ENCODE results near the gene SLC22A23. TPM values are rescaled to one million over a fixed set of nuclear protein-coding genes. Genes with fewer than 3 reads are reported as not detected.

The SLC22A23 gene
- total RNA-seq, 1 experiment from 2014 or later = 6.8 TPM

DNA sequence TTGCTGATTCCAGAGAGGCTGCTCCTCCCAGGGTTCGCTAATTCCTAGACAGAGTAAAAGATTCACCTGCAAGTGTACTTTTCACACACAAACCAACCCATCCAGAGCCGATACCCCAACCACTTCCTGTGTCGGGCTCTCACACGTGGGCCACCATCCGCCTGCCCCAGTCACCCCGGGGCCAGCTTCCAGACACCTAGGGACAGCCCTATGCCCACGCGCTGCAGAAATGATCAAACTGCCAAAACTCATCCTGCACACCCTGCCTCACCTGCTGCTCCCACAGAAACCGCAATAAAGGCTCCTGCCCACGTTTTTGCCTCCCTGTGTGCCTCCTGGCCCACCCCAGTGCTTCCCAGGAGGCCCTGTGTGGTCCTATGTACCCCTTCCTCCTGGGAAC, 138.6 kb downstream of the SLC22A23 start:
- TF ChIP-seq, protein P1, sequence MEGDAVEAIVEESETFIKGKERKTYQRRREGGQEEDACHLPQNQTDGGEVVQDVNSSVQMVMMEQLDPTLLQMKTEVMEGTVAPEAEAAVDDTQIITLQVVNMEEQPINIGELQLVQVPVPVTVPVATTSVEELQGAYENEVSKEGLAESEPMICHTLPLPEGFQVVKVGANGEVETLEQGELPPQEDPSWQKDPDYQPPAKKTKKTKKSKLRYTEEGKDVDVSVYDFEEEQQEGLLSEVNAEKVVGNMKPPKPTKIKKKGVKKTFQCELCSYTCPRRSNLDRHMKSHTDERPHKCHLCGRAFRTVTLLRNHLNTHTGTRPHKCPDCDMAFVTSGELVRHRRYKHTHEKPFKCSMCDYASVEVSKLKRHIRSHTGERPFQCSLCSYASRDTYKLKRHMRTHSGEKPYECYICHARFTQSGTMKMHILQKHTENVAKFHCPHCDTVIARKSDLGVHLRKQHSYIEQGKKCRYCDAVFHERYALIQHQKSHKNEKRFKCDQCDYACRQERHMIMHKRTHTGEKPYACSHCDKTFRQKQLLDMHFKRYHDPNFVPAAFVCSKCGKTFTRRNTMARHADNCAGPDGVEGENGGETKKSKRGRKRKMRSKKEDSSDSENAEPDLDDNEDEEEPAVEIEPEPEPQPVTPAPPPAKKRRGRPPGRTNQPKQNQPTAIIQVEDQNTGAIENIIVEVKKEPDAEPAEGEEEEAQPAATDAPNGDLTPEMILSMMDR (conservative IDR thresholded peaks at IDR 0.05) = no peak
- WGBS (ENCODE audit: extremely low coverage, insufficient read length, low lambda C conversion rate) = no CpG with 5 or more reads among the region's 10 CpGs

More for the DNA sequence above, 138.6 kb downstream of the SLC22A23 start:
- Histone ChIP-seq H3K18ac (ENCODE audit: insufficient read length, low read depth, low read length) (no peak overlapping the region), H2AFZ (ENCODE audit: low read length) (no peak overlapping the region), H2BK15ac (ENCODE audit: low read depth, low read length) (no peak overlapping the region), H4K5ac (ENCODE audit: insufficient read length, low read depth, low read length) (no peak overlapping the region), H3K79me2 (ENCODE audit: insufficient read depth, low read length) (no peaks in the 10 kb centered on the region; the same call in 1 of the 2 replicates), H3K23ac (ENCODE audit: insufficient read length, low read depth, low read length) (no peak overlapping the region), H2BK120ac (ENCODE audit: low read depth, low read length, poor library complexity, severe bottlenecking) (no peak overlapping the region), H4K20me1 (ENCODE audit: control insufficient read depth, insufficient read depth, insufficient read length) (no peaks in the 10 kb centered on the region), H3K27me3 (ENCODE audit: insufficient read depth, low read length) (no peaks in the 10 kb centered on the region), H3K9me3 (ENCODE audit: control insufficient read depth, low read depth, low read length) (no peaks in the 10 kb centered on the region), H4K91ac (ENCODE audit: insufficient read length, low read depth, low read length) (no peak overlapping the region), H3K9ac (ENCODE audit: extremely low read depth, insufficient read length, low read length) (no peak overlapping the region), H3K14ac (ENCODE audit: insufficient read depth, low read length) (no peak overlapping the region), H3K4me2 (ENCODE audit: insufficient read depth, insufficient read length, low read length) (no peak overlapping the region), H3K27ac (ENCODE audit: insufficient read length, low read depth, low read length) (no peak overlapping the region), H2AK5ac (ENCODE audit: insufficient read length, low read length) (no peak overlapping the region), H2BK5ac (ENCODE audit: insufficient read length, low read length) (no peak overlapping the region), H4K8ac (replicated peaks; ENCODE audit: insufficient read length, low read depth, low read length) (no peak overlapping the region), H2BK20ac (ENCODE audit: low read depth, low read length, poor library complexity, severe bottlenecking) (no peak overlapping the region), H2BK12ac (ENCODE audit: insufficient read length, low read depth, low read length) (no peak overlapping the region), H3K23me2 (ENCODE audit: insufficient read length, low read depth, low read length, poor library complexity, severe bottlenecking) (no peaks in the 10 kb centered on the region), H3K4ac (ENCODE audit: low read depth, low read length) (no peak overlapping the region), H3K4me1 (ENCODE audit: insufficient read depth, low read length) (no peaks in the 10 kb centered on the region), H3T11ph (ENCODE audit: low read length) (no peak overlapping the region), H3K56ac (ENCODE audit: insufficient read length, low read depth, low read length) (no peak overlapping the region), H3K79me1 (ENCODE audit: insufficient read depth, low read depth, low read length, poor library complexity, severe bottlenecking) (no peaks in the 10 kb centered on the region)
- Mint-ChIP-seq H3K4me1 (peaks cover 2 to 7% of the 10 kb centered on the region in 2 experiments; a peak in 3 of 4 replicates), H3K27ac (no peak overlapping the region), H3K27me3 (ENCODE audit: low read depth) (no peaks in the 10 kb centered on the region; the same call in 1 of the 2 replicates), H3K4me3 (no peak overlapping the region), H3K36me3 (ENCODE audit: insufficient read depth in 1 of 3, low read depth in 3 of 3) (peaks cover 0 to 12% (median 0%) of the 10 kb centered on the region in 3 experiments; a peak in 2 of 7 replicates), H3K9me3 (no peaks in the 10 kb centered on the region)
- no peak for DNase-seq
